K562 (cell line): ENCODE results near the gene NDUFS3. TPM values are rescaled to one million over a fixed set of nuclear protein-coding genes. Genes with fewer than 3 reads are reported as not detected.

Experiments used
- ATAC-seq: fragments of 200-7000 bp; cut with Tn5 transposase; 3 replicates; pipeline ENCODE4 v1.9.1; 2020; ENCODE audit warnings: moderate library complexity
- BruUV-seq: library from RNA; stranded (reverse); fragments of 400-500 nt; replicated peaks from 2 replicates; lab custom pipeline; 2021; lab: Mats Ljungman, UMichigan
- CTCF ChIA-PET: fragments of 300-600 bp; formaldehyde crosslinking; extraction: SDS; loops from one replicate; lab custom pipeline; 2021; ENCODE audit warnings: low intra/inter-chr PET ratio; lab: Yijun Ruan, JAX
- POLR2A ChIA-PET: fragments of 300-600, 350-650 bp; sonication (Branson Sonifier 250); formaldehyde crosslinking; extraction: SDS; loops from one replicate; lab custom pipeline; 2021; ENCODE audit warnings: antibody characterized with exemption, inconsistent platforms; lab: Yijun Ruan, JAX
- DNase-seq, 4 experiments: peaks; one replicate each; pipeline versions ENCODE4 v3.0.0 to v3.0.0-alpha.2; 2011 to 2018; ENCODE audit warnings: low spot score in 3 of 4, mixed read lengths in 3 of 4; ENCODE audit errors: extremely low read depth in 1 of 4
- FAIRE-seq: peaks from 2 replicates; lab custom pipeline; 2011; peaks lifted over from hg19 to GRCh38; lab: Jason Lieb, UNC
- H2AFZ ChIP-seq: 2 replicates; pipeline ENCODE4 v1.6.0; 2011; ENCODE audit warnings: low read depth, low read length, control low read depth, inconsistent platforms
- H3K27ac ChIP-seq: fragments of 200-600 bp; 3 replicates; pipeline ENCODE4 v1.8.0; 2011; ENCODE audit warnings: low read depth, mild to moderate bottlenecking, control low read depth, inconsistent platforms, low read length, moderate library complexity, mixed read lengths; ENCODE audit errors: extremely low read depth
- H3K27me3 ChIP-seq, 2 experiments: fragments of 300-600 bp in 1 of 2; 2 replicates in 1 of 2; 3 replicates in 1 of 2; pipeline versions ENCODE4 v1.6.0 to v1.8.0; 2011; ENCODE audit warnings: inconsistent platforms in 2 of 2, low read length in 2 of 2, mild to moderate bottlenecking in 1 of 2, mixed read lengths in 1 of 2, moderate library complexity in 1 of 2; ENCODE audit not compliant: control insufficient read depth in 2 of 2, insufficient read depth in 2 of 2
- H3K36me3 ChIP-seq: fragments of 300-600 bp; 3 replicates; pipeline ENCODE4 v1.8.0; 2011; ENCODE audit warnings: mild to moderate bottlenecking, low read length, inconsistent platforms; ENCODE audit not compliant: control insufficient read depth, insufficient read depth
- H3K4me1 ChIP-seq, 2 experiments: fragments of 200-600 bp in 1 of 2; replicated peaks in 1 of 2; 2 replicates in 1 of 2; 3 replicates in 1 of 2; pipeline versions ENCODE4 v1.5.1 to v1.8.0; 2011; ENCODE audit warnings: inconsistent platforms in 2 of 2, low read length in 2 of 2, mild to moderate bottlenecking in 1 of 2, mixed read lengths in 1 of 2, moderate library complexity in 1 of 2; ENCODE audit not compliant: control insufficient read depth in 2 of 2, insufficient read depth in 2 of 2
- H3K4me2 ChIP-seq: 2 replicates; pipeline ENCODE4 v1.6.1; 2011; ENCODE audit warnings: low read length, control low read depth, inconsistent platforms, mixed read lengths; ENCODE audit not compliant: insufficient read depth
- H3K4me3 ChIP-seq: fragments of 200-600 bp; sonication (generic), shearing (Covaris generic); 2 replicates; pipeline ENCODE4 v1.5.1; 2016; ENCODE audit warnings: control low read depth, inconsistent platforms
- H3K79me2 ChIP-seq: fragments of 200-600 bp; 3 replicates; pipeline ENCODE4 v1.8.0; 2011; ENCODE audit warnings: low read length, inconsistent platforms; ENCODE audit not compliant: control insufficient read depth, insufficient read depth
- H3K9ac ChIP-seq, 2 experiments: 2 replicates each; pipeline versions ENCODE4 v1.6.0 to v1.6.1; 2011; ENCODE audit warnings: low read depth in 2 of 2, low read length in 2 of 2, control low read depth in 1 of 2, inconsistent platforms in 1 of 2, mild to moderate bottlenecking in 1 of 2, mixed read lengths in 1 of 2; ENCODE audit not compliant: insufficient read depth in 1 of 2
- H3K9me1 ChIP-seq: one replicate; pipeline ENCODE4 v1.6.0; 2011; ENCODE audit warnings: inconsistent platforms, mild to moderate bottlenecking, low read length, moderate library complexity; ENCODE audit not compliant: control insufficient read depth, insufficient read depth
- H3K9me3 ChIP-seq: replicated peaks from 2 replicates; pipeline ENCODE4 v1.5.1; 2011; ENCODE audit warnings: low read depth, low read length, inconsistent platforms; ENCODE audit not compliant: control insufficient read depth, insufficient read depth
- H4K20me1 ChIP-seq: replicated peaks from 2 replicates; pipeline ENCODE4 v1.6.1; 2011; ENCODE audit warnings: low read length, inconsistent platforms, mixed read lengths; ENCODE audit not compliant: control insufficient read depth, insufficient read depth
- BRD9 ChIP-seq: fragments of 450-650 bp; IDR thresholded peaks from 2 replicates; pipeline ENCODE4 v1.6.1; 2018; ENCODE audit warnings: low read depth; ENCODE audit not compliant: partially characterized antibody
- KDM1A ChIP-seq, 2 experiments: fragments of 450-650 bp; IDR thresholded peaks; 2 replicates each; pipeline ENCODE4 v1.6.1; 2016; ENCODE audit warnings: mild to moderate bottlenecking in 2 of 2
- PYGO2 ChIP-seq: fragments of 450-650 bp; IDR thresholded peaks from 2 replicates; pipeline ENCODE4 v1.6.1; 2016; ENCODE audit warnings: mild to moderate bottlenecking, missing genetic modification characterization, moderate library complexity, missing compliant biosample characterization
- YY1 ChIP-seq, 3 experiments: IDR thresholded peaks; 2 replicates each; pipeline ENCODE4 v1.6.1; 2011; ENCODE audit warnings: low read length in 2 of 3, mild to moderate bottlenecking in 2 of 3, moderate library complexity in 2 of 3, borderline replicate concordance in 1 of 3, control low read depth in 1 of 3, low read depth in 1 of 3; ENCODE audit not compliant: insufficient read depth in 3 of 3, insufficient replicate concordance in 2 of 3, control insufficient read depth in 1 of 3, insufficient read length in 1 of 3; ENCODE audit errors: extremely low read depth in 1 of 3
- ZNF24 ChIP-seq: fragments of 450-650 bp; IDR thresholded peaks from 2 replicates; pipeline ENCODE4 v1.6.1; 2016
- WGBS: fragments of 100-300 bp; shearing (Covaris generic); methylation state at CpG from one replicate; pipeline ENCODE4 v1.1.6; 2016; ENCODE audit warnings: low coverage, mixed read lengths; ENCODE audit not compliant: insufficient coverage; ENCODE audit errors: missing lambda C conversion rate; 5-methylcytosine and 5-hydroxymethylcytosine counted together
- in situ Hi-C: fragments of 300-500 bp; cut with MboI; formaldehyde crosslinking; loops from 4 replicates; pipeline ENCODE4 v1.15.0; 2018; ENCODE audit warnings: inconsistent platforms, mixed read lengths
- intact Hi-C: fragments of 100-400 bp; cut with micrococcal nuclease; formaldehyde crosslinking; loops from 2 replicates; pipeline ENCODE4 v1.14.2; 2022
- polyA plus RNA-seq, 8 experiments: library from polyadenylated mRNA; depleted of rRNA in 4 of 8; stranded (reverse) in 5 of 8; unstranded in 3 of 8; fragments of >200 nt; fragmentation: Nextera tagmentation in 2 of 8; fragmentation: Illumina TruSeq in 1 of 8; extraction: Ambion mirVana in 2 of 8; extraction: Trizol in 1 of 8; gene quantifications; 2 replicates each; pipeline versions ENCODE4 v1.2.1 to v1.2.3, GENCODE V29; 2011 to 2014; ENCODE audit warnings: inconsistent platforms in 1 of 8, missing spikeins in 1 of 8
- total RNA-seq, 7 experiments: library from RNA; depleted of rRNA in 6 of 7; stranded (reverse); fragments of >200 nt in 6 of 7; fragmentation: Illumina TruSeq in 2 of 7; extraction: Trizol in 2 of 7; gene quantifications; 2 replicates each; pipeline versions ENCODE4 v1.2.1 to v1.2.3, GENCODE V29; 2011 to 2021; ENCODE audit warnings: low replicate concordance in 1 of 7
- TF ChIP-seq, protein P1 (sequence below), 2 experiments: fragments of 450-650 bp; IDR thresholded peaks; 2 replicates each; pipeline ENCODE4 v1.6.1; 2016
- TF ChIP-seq, protein P2 (sequence below): fragments of 250-450 bp; sonication (Bioruptor Pico); IDR thresholded peaks from 2 replicates; pipeline ENCODE4 v1.8.0; 2021; ENCODE audit warnings: moderate library complexity, mild to moderate bottlenecking, inconsistent platforms
- TF ChIP-seq, protein P3 (sequence below): conservative IDR thresholded peaks from 2 replicates; pipeline ENCODE4 v1.6.1; 2011; ENCODE audit warnings: low read depth, mild to moderate bottlenecking, low read length; ENCODE audit not compliant: control insufficient read depth
- TF ChIP-seq, protein P4 (sequence below): sonication (generic); formaldehyde crosslinking; IDR thresholded peaks from 2 replicates; pipeline ENCODE4 v1.8.1; 2022; ENCODE audit warnings: missing genetic modification reagents
- TF ChIP-seq, protein P5 (sequence below): sonication (generic); formaldehyde crosslinking; IDR thresholded peaks from 2 replicates; pipeline ENCODE4 v1.8.0; 2023; ENCODE audit warnings: mild to moderate bottlenecking, missing genetic modification reagents

NDUFS3 gene
- total and polyA plus RNA-seq, 9 of the 15 experiments (the other 6 are each of a cell fraction or from before 2014, with no cell fraction given), result 38.7 to 341 (median 194) TPM

DNA sequence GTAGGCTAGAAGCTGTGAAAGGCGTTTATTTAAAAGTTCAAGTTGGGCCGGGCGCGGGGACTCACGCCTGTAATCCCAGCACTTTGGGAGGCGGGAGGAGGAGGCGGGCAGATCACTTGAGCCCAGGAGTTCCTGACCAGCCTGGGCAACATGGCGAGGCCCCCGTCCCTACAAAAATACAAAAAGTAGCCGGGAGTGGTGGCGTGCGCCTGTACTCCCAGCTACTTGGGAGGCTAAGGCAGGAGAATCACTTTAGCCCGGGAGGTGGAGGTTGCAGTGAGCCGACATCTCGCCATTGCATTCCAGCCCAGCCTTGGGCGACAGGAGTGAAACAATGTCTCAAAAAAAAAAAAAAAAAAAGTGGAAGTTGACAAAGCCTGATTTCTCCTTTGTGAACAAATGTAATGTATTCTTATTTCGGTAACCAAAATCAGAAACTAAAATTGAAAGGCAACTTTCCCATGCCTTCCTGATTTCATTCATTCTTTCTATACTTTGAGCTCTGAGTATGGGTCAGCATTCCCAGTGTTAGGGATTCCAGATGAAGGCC, 12.7 kb upstream of the NDUFS3 start:
- ChIA-PET CTCF (no interaction called here), POLR2A (interaction anchor here (0.6 to 3.2 kb wide), 8 partner anchors 10 to 352 kb away, joined by 3 to 23 read pairs (median 4); partner anchors contain the start of genes CELF1 and NDUFS3)
- Histone ChIP-seq H3K4me3 (peak overlapping the region; percentile 100), H3K9me3 (no peaks in the 10 kb centered on the region), H2AFZ (peak overlapping the region; percentile 98), H3K27ac (peak overlapping the region; percentile 96), H3K36me3 (peaks cover 29% of the 10 kb centered on the region; the same call in 2 of the 3 replicates), H3K9me1 (no peaks in the 10 kb centered on the region), H3K27me3 (no peaks in the 10 kb centered on the region), H3K9ac (peak overlapping the region; percentile 99 to 100), H3K4me1 (peaks cover 10 to 40% of the 10 kb centered on the region in 2 experiments; a peak in 4 of 5 replicates), H3K4me2 (peak overlapping the region; percentile 92), H3K79me2 (peaks cover 44% of the 10 kb centered on the region), H4K20me1 (no peaks in the 10 kb centered on the region)
- no TSS peak for BruUV-seq
- 4% methylated on average over 17 of the region's 17 CpGs for WGBS
- in situ Hi-C loops, result no loop called here
- intact Hi-C loops, result no loop called here
- ATAC-seq, result peak; percentile 25
- peak in 1 of 4 experiments; percentile 39 for DNase-seq
- no peak for FAIRE-seq
- TF ChIP-seq, protein P1, sequence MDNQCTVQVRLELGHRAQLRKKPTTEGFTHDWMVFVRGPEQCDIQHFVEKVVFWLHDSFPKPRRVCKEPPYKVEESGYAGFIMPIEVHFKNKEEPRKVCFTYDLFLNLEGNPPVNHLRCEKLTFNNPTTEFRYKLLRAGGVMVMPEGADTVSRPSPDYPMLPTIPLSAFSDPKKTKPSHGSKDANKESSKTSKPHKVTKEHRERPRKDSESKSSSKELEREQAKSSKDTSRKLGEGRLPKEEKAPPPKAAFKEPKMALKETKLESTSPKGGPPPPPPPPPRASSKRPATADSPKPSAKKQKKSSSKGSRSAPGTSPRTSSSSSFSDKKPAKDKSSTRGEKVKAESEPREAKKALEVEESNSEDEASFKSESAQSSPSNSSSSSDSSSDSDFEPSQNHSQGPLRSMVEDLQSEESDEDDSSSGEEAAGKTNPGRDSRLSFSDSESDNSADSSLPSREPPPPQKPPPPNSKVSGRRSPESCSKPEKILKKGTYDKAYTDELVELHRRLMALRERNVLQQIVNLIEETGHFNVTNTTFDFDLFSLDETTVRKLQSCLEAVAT (IDR thresholded peaks at IDR 0.05), result peak in 1 of 2 experiments; percentile 12; a peak in 1 of 4 replicates
- TF ChIP-seq ZNF24, result peak; percentile 84
- TF ChIP-seq, protein P2, sequence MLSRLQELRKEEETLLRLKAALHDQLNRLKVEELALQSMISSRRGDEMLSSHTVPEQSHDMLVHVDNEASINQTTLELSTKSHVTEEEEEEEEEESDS (CRISPR knock-in tag), result no peak
- TF ChIP-seq YY1 (IDR thresholded peaks at IDR 0.05; ENCODE audit: borderline replicate concordance in 1 of 3, control insufficient read depth in 1 of 3, extremely low read depth in 1 of 3, insufficient read depth in 3 of 3, insufficient read length in 1 of 3, insufficient replicate concordance in 2 of 3, low read depth in 1 of 3, low read length in 2 of 3), result peak in 1 of 3 experiments; percentile 50
- no peak for TF ChIP-seq BRD9
- TF ChIP-seq, protein P3, sequence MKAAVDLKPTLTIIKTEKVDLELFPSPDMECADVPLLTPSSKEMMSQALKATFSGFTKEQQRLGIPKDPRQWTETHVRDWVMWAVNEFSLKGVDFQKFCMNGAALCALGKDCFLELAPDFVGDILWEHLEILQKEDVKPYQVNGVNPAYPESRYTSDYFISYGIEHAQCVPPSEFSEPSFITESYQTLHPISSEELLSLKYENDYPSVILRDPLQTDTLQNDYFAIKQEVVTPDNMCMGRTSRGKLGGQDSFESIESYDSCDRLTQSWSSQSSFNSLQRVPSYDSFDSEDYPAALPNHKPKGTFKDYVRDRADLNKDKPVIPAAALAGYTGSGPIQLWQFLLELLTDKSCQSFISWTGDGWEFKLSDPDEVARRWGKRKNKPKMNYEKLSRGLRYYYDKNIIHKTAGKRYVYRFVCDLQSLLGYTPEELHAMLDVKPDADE, result no peak
- TF ChIP-seq KDM1A (IDR thresholded peaks at IDR 0.05), result peak in 1 of 2 experiments; percentile 23; a peak in 1 of 4 replicates
- no peak for TF ChIP-seq PYGO2 (tag)
- TF ChIP-seq, protein P4, sequence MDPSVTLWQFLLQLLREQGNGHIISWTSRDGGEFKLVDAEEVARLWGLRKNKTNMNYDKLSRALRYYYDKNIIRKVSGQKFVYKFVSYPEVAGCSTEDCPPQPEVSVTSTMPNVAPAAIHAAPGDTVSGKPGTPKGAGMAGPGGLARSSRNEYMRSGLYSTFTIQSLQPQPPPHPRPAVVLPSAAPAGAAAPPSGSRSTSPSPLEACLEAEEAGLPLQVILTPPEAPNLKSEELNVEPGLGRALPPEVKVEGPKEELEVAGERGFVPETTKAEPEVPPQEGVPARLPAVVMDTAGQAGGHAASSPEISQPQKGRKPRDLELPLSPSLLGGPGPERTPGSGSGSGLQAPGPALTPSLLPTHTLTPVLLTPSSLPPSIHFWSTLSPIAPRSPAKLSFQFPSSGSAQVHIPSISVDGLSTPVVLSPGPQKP (CRISPR knock-in tag), result no peak
- TF ChIP-seq, protein P5, sequence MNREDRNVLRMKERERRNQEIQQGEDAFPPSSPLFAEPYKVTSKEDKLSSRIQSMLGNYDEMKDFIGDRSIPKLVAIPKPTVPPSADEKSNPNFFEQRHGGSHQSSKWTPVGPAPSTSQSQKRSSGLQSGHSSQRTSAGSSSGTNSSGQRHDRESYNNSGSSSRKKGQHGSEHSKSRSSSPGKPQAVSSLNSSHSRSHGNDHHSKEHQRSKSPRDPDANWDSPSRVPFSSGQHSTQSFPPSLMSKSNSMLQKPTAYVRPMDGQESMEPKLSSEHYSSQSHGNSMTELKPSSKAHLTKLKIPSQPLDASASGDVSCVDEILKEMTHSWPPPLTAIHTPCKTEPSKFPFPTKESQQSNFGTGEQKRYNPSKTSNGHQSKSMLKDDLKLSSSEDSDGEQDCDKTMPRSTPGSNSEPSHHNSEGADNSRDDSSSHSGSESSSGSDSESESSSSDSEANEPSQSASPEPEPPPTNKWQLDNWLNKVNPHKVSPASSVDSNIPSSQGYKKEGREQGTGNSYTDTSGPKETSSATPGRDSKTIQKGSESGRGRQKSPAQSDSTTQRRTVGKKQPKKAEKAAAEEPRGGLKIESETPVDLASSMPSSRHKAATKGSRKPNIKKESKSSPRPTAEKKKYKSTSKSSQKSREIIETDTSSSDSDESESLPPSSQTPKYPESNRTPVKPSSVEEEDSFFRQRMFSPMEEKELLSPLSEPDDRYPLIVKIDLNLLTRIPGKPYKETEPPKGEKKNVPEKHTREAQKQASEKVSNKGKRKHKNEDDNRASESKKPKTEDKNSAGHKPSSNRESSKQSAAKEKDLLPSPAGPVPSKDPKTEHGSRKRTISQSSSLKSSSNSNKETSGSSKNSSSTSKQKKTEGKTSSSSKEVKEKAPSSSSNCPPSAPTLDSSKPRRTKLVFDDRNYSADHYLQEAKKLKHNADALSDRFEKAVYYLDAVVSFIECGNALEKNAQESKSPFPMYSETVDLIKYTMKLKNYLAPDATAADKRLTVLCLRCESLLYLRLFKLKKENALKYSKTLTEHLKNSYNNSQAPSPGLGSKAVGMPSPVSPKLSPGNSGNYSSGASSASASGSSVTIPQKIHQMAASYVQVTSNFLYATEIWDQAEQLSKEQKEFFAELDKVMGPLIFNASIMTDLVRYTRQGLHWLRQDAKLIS (CRISPR knock-in tag), result 0 out of 2 replicates have a peak, but pooled peaks have one; percentile 64
